CD14-positive monocyte (primary cell): ENCODE results near the gene ELMO1. TPM values are rescaled to one million over a fixed set of nuclear protein-coding genes. Genes with fewer than 3 reads are reported as not detected.

Experiments
- DNase-seq, 3 donors: peaks; one replicate each; pipeline ENCODE4 v3.0.0-alpha.2; 2011 to 2022
- H2AFZ ChIP-seq: 2 replicates; pipeline ENCODE4 v1.6.0; 2012; ENCODE audit warnings: mild to moderate bottlenecking, low read depth, low read length, inconsistent platforms; ENCODE audit not compliant: insufficient read depth, poor library complexity, severe bottlenecking
- H3K27ac ChIP-seq, 2 donors: 1 replicate in 1 of 2; 2 replicates in 1 of 2; pipeline ENCODE4 v1.5.1; 2012 to 2013; ENCODE audit warnings: low read length in 2 of 2, control low read depth in 1 of 2, inconsistent platforms in 1 of 2, low read depth in 1 of 2, mild to moderate bottlenecking in 1 of 2
- H3K27me3 ChIP-seq, 2 donors: one replicate each; pipeline versions ENCODE4 v1.6.0 to v1.6.1; 2011 to 2013; ENCODE audit warnings: low read length in 2 of 2; ENCODE audit not compliant: control insufficient read depth in 2 of 2, insufficient read depth in 2 of 2
- H3K36me3 ChIP-seq, 2 donors: replicated peaks in 1 of 2; 1 replicate in 1 of 2; 2 replicates in 1 of 2; pipeline versions ENCODE4 v1.5.1 to v1.6.1; 2012 to 2013; ENCODE audit warnings: low read length in 2 of 2, control low read depth in 1 of 2, inconsistent platforms in 1 of 2, mild to moderate bottlenecking in 1 of 2; ENCODE audit not compliant: insufficient read depth in 2 of 2, control insufficient read depth in 1 of 2
- H3K4me1 ChIP-seq, 2 donors: 1 replicate in 1 of 2; 2 replicates in 1 of 2; pipeline versions ENCODE4 v1.5.1 to v1.6.1; 2012 to 2013; ENCODE audit warnings: low read length in 2 of 2, control low read depth in 1 of 2, inconsistent platforms in 1 of 2, mild to moderate bottlenecking in 1 of 2, moderate library complexity in 1 of 2; ENCODE audit not compliant: insufficient read depth in 2 of 2, control insufficient read depth in 1 of 2
- H3K4me2 ChIP-seq: replicated peaks from 2 replicates; pipeline ENCODE3; 2012; ENCODE audit warnings: low read length, moderate library complexity, mild to moderate bottlenecking; ENCODE audit not compliant: poor library complexity, severe bottlenecking; ENCODE audit errors: extremely low read depth
- H3K4me3 ChIP-seq, 3 experiments: fragments of 200-600 bp in 1 of 3; sonication (generic) in 1 of 3; replicated peaks in 1 of 3; 1 replicate in 2 of 3; 2 replicates in 1 of 3; pipeline ENCODE4 v1.5.1; 2011 to 2013; ENCODE audit warnings: low read length in 3 of 3, mild to moderate bottlenecking in 3 of 3, control low read depth in 2 of 3, low read depth in 2 of 3, inconsistent platforms in 1 of 3, moderate library complexity in 1 of 3
- H3K79me2 ChIP-seq: 2 replicates; pipeline ENCODE4 v1.6.0; 2012; ENCODE audit warnings: mild to moderate bottlenecking, control low read depth, inconsistent platforms, low read length, moderate library complexity; ENCODE audit not compliant: insufficient read depth
- H3K9ac ChIP-seq: 2 replicates; pipeline ENCODE4 v1.6.0; 2017; ENCODE audit warnings: low read length, mild to moderate bottlenecking; ENCODE audit not compliant: insufficient read depth, poor library complexity, severe bottlenecking
- H3K9me3 ChIP-seq, 2 donors: replicated peaks in 1 of 2; 1 replicate in 1 of 2; 2 replicates in 1 of 2; pipeline versions ENCODE4 v1.5.1 to v1.6.1; 2012 to 2013; ENCODE audit warnings: low read length in 2 of 2, control low read depth in 1 of 2; ENCODE audit not compliant: control insufficient read depth in 1 of 2, insufficient read depth in 1 of 2
- H4K20me1 ChIP-seq: 2 replicates; pipeline ENCODE4 v1.6.0; 2012; ENCODE audit warnings: mild to moderate bottlenecking, low read length, control low read depth, moderate library complexity; ENCODE audit not compliant: insufficient read depth
- H3K27ac Mint-ChIP-seq, 7 donors: one replicate each; pipeline ENCODE4 v1.8.0; 2020; ENCODE audit warnings: mild to moderate bottlenecking in 7 of 7, mixed read lengths in 7 of 7, moderate library complexity in 6 of 7, inconsistent platforms in 2 of 7
- H3K27me3 Mint-ChIP-seq, 3 donors: one replicate each; pipeline ENCODE4 v1.8.0; 2021 to 2022; ENCODE audit warnings: low read depth in 3 of 3, mild to moderate bottlenecking in 3 of 3, mixed read lengths in 3 of 3, moderate library complexity in 3 of 3, inconsistent platforms in 1 of 3
- H3K36me3 Mint-ChIP-seq, 2 donors: one replicate each; pipeline ENCODE4 v1.8.0; 2020; ENCODE audit warnings: mixed read lengths in 2 of 2, inconsistent platforms in 1 of 2, mild to moderate bottlenecking in 1 of 2
- H3K4me1 Mint-ChIP-seq: one replicate; pipeline ENCODE4 v1.8.0; 2020; ENCODE audit warnings: mild to moderate bottlenecking, mixed read lengths
- H3K4me3 Mint-ChIP-seq, 2 donors: one replicate each; pipeline ENCODE4 v1.8.0; 2020; ENCODE audit warnings: mild to moderate bottlenecking in 2 of 2, mixed read lengths in 2 of 2, moderate library complexity in 1 of 2
- H3K9me3 Mint-ChIP-seq, 7 donors: one replicate each; pipeline ENCODE4 v1.8.0; 2020 to 2022; ENCODE audit warnings: mixed read lengths in 7 of 7, mild to moderate bottlenecking in 6 of 7, moderate library complexity in 6 of 7, inconsistent platforms in 2 of 7
- WGBS: methylation state at CpG from one replicate; pipeline ENCODE4 v1.1.5; 2013; ENCODE audit warnings: missing lambda C conversion rate; ENCODE audit not compliant: insufficient coverage; 5-methylcytosine and 5-hydroxymethylcytosine counted together
- intact Hi-C, 2 donors: fragments of 100-400 bp; cut with micrococcal nuclease; formaldehyde crosslinking; loops; one replicate each; pipeline versions ENCODE4 v1.15.0 to v1.15.1; 2023
- polyA plus RNA-seq, 3 donors: library from polyadenylated mRNA; depleted of rRNA in 1 of 3; unstranded in 2 of 3; stranded (reverse) in 1 of 3; fragments of 300-500 nt in 2 of 3; fragments of >200 nt in 1 of 3; fragmentation: Illumina TruSeq in 2 of 3; gene quantifications; 1 replicate in 2 of 3; 2 replicates in 1 of 3; pipeline ENCODE4 v1.2.3, GENCODE V29; 2012 to 2021
- TF ChIP-seq, protein P1 (sequence below): fragments of 200-600 bp; IDR thresholded peaks from one replicate; pipeline ENCODE4 v1.8.0; 2022; ENCODE audit warnings: antibody characterized with exemption, mild to moderate bottlenecking

The ELMO1 gene
- polyA plus RNA-seq, 3 donors, result 46.6 to 50.2 (median 46.7) TPM

DNA sequence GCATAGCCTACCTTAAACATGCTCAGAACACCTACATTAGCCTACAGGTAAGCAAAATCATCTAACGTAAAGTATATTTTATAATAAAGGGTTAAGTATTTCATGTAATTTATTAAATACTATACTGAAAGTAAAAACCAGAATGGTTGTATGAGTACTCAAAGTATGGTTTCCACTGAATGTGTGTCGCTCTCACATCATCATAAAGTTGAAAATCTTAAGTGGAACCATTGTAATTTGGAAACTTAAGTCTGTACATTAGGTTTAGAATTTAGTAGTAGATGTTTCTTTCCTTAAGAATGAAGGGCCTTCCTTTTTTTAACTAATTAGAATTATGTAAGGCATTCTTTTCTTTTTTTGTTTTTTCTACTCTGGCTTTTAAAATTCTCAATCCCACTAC is 484.4 kb downstream of the ELMO1 start:
- no CpG with 5 or more reads among the region's 2 CpGs for WGBS
- TF ChIP-seq, protein P1, sequence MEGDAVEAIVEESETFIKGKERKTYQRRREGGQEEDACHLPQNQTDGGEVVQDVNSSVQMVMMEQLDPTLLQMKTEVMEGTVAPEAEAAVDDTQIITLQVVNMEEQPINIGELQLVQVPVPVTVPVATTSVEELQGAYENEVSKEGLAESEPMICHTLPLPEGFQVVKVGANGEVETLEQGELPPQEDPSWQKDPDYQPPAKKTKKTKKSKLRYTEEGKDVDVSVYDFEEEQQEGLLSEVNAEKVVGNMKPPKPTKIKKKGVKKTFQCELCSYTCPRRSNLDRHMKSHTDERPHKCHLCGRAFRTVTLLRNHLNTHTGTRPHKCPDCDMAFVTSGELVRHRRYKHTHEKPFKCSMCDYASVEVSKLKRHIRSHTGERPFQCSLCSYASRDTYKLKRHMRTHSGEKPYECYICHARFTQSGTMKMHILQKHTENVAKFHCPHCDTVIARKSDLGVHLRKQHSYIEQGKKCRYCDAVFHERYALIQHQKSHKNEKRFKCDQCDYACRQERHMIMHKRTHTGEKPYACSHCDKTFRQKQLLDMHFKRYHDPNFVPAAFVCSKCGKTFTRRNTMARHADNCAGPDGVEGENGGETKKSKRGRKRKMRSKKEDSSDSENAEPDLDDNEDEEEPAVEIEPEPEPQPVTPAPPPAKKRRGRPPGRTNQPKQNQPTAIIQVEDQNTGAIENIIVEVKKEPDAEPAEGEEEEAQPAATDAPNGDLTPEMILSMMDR, result no peak
- Histone ChIP-seq H3K36me3 (no peaks in the 10 kb centered on the region), H3K9me3 (no peaks in the 10 kb centered on the region), H2AFZ (no peak overlapping the region), H3K79me2 (peaks cover 5% of the 10 kb centered on the region), H3K4me2 (no peak overlapping the region), H3K4me3 (no peak overlapping the region), H4K20me1 (peaks cover 59% of the 10 kb centered on the region), H3K9ac (no peak overlapping the region), H3K27me3 (no peaks in the 10 kb centered on the region), H3K4me1 (peaks cover 9 to 20% of the 10 kb centered on the region in 2 donors), H3K27ac (no peak overlapping the region)
- peaks cover 11% of the 10 kb centered on the region for H3K4me1 Mint-ChIP-seq
- peaks cover 0 to 1% (median 0%) of the 10 kb centered on the region in 3 donors for H3K27me3 Mint-ChIP-seq
- no peak for DNase-seq
- peaks cover 0 to 2% (median 0%) of the 10 kb centered on the region in 7 donors for H3K9me3 Mint-ChIP-seq
- intact Hi-C loops, result loop anchor here in 1 of 2 donors (10.0 kb wide), 1 partner anchor 221 kb away; no protein-coding TSS in a partner anchor
- H3K36me3 Mint-ChIP-seq, result peaks cover 6 to 9% of the 10 kb centered on the region in 2 donors
- H3K27ac Mint-ChIP-seq, result no peak overlapping the region
- no peak overlapping the region for H3K4me3 Mint-ChIP-seq

DNA sequence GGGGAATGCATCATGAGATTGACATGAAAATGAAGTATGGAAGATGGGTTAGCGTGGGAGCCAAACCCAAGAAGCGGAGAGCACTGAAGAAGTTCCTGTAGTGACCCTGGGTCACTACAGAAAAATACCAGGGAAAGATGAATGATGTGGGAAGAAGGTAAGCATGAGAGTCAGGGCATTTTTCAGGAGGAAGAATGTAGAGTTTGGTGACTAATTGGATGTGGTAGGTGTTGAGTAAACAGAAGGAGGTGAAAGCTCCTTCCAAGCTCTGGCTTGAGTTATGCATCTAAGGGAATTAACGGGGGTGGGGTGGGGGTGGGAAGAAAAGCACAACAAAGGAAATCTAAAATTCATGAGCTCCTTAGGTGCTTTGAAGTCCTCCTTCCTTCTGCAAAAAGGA is 486.3 kb downstream of the ELMO1 start:
- Histone ChIP-seq H4K20me1 (peaks cover 76% of the 10 kb centered on the region), H3K4me1 (peaks cover 4 to 13% of the 10 kb centered on the region in 2 donors), H3K9ac (no peak overlapping the region), H3K27ac (no peak overlapping the region), H3K9me3 (no peaks in the 10 kb centered on the region), H3K79me2 (peaks cover 1% of the 10 kb centered on the region), H3K27me3 (no peaks in the 10 kb centered on the region), H3K4me3 (no peak overlapping the region), H3K4me2 (no peak overlapping the region), H2AFZ (no peak overlapping the region), H3K36me3 (no peaks in the 10 kb centered on the region)
- intact Hi-C loops, result loop anchor here in 1 of 2 donors (10.0 kb wide), 1 partner anchor 222 kb away; no protein-coding TSS in a partner anchor
- no peak for DNase-seq
- H3K9me3 Mint-ChIP-seq, result peaks cover 0 to 2% (median 0%) of the 10 kb centered on the region in 7 donors
- peaks cover 6 to 9% of the 10 kb centered on the region in 2 donors for H3K36me3 Mint-ChIP-seq
- peaks cover 5% of the 10 kb centered on the region for H3K4me1 Mint-ChIP-seq
- peaks cover 0 to 1% (median 0%) of the 10 kb centered on the region in 3 donors for H3K27me3 Mint-ChIP-seq
- no peak overlapping the region for H3K4me3 Mint-ChIP-seq
- H3K27ac Mint-ChIP-seq, result no peak overlapping the region
- TF ChIP-seq, protein P1, result no peak
- WGBS, result 100% methylated on average over 2 of the region's 3 CpGs
